Stimulated activated CD8-positive, alpha-beta memory T cell treated with anti-CD3 and anti-CD28 coated beads, Interleukin-4, amount 100 ng/mL, for 4 hours (primary cell): ENCODE measurements around the gene MMRN1.

Source experiments
- DNase-seq, 2 donors: peaks; one replicate each; pipeline ENCODE4 v3.0.0-alpha.2; 2020; ENCODE audit warnings: low read depth in 2 of 2, low spot score in 1 of 2

Gene MMRN1

GRCh38 chr4:89913623-89914022, 19.0 kb downstream of the MMRN1 start:
- DNase-seq, result no peak

- no peak for DNase-seq
Observed at GRCh38 chr4:89914609-89915550, 20.2 kb downstream of the MMRN1 start.

GRCh38 chr4:89915937-89916336, 21.3 kb downstream of the MMRN1 start:
- DNase-seq, result no peak

GRCh38 chr4:89922848-89923416, 28.3 kb downstream of the MMRN1 start:
- DNase-seq, result no peak

GRCh38 chr4:89928838-89929237, 34.2 kb downstream of the MMRN1 start:
- DNase-seq, result no peak

GRCh38 chr4:89929425-89930159, 34.9 kb downstream of the MMRN1 start:
- DNase-seq, result no peak

- no peak for DNase-seq
Observed at GRCh38 chr4:89939546-89939945, 44.9 kb downstream of the MMRN1 start.

- no peak for DNase-seq
Observed at GRCh38 chr4:89939994-89940393, 45.3 kb downstream of the MMRN1 start.

GRCh38 chr4:89942811-89943210, 48.2 kb downstream of the MMRN1 start:
- no peak for DNase-seq

- DNase-seq, result no peak
Observed at GRCh38 chr4:89949782-89950387, 55.2 kb downstream of the MMRN1 start.

GRCh38 chr4:89952458-89952857, 57.8 kb downstream of the MMRN1 start:
- no peak for DNase-seq

GRCh38 chr4:89954906-89955695, 60.4 kb downstream of the MMRN1 start:
- no peak for DNase-seq

- no peak for DNase-seq
Observed at GRCh38 chr4:89957046-89957926, 62.6 kb downstream of the MMRN1 start.

GRCh38 chr4:89981789-89982334, 87.2 kb downstream of the MMRN1 start:
- DNase-seq, result no peak

- DNase-seq, result no peak
Observed at GRCh38 chr4:89988268-89988667, 93.6 kb downstream of the MMRN1 start.

- DNase-seq, result no peak
Observed at GRCh38 chr4:89992744-89993143, 98.1 kb downstream of the MMRN1 start.

- no peak for DNase-seq
Observed at GRCh38 chr4:89994176-89994873, 99.7 kb downstream of the MMRN1 start.

GRCh38 chr4:89995006-89995405, 100.4 kb downstream of the MMRN1 start:
- DNase-seq, result no peak

GRCh38 chr4:89995814-89996213, 101.2 kb downstream of the MMRN1 start:
- DNase-seq, result no peak
